H4 (cell line): ENCODE data around the gene GLB1L2. TPM values are rescaled to one million over a fixed set of nuclear protein-coding genes. Genes with fewer than 3 reads are reported as not detected.

Experiments
- total RNA-seq: library from RNA; depleted of rRNA; stranded (reverse); fragments of >200 nt; shearing (Covaris generic); gene quantifications from 2 replicates; pipeline ENCODE4 v1.2.3, GENCODE V29; 2014; rRNA removed

The GLB1L2 gene
- total RNA-seq, 1 experiment from 2014 or later, result 17.0 TPM

Other genes starting within 250 kb of the GLB1L2 start
- 19.7 and 26.5 TPM in 2 replicates for gene NCAPD3, start 108.0 kb upstream of the GLB1L2 start, total RNA-seq
- 24.5 and 25.5 TPM in 2 replicates for gene VPS26B, start 107.3 kb upstream of the GLB1L2 start, total RNA-seq
- 96.7 and 107 TPM in 2 replicates for gene THYN1, start 78.6 kb upstream of the GLB1L2 start, total RNA-seq
- gene ACAD8, start 78.4 kb upstream of the GLB1L2 start, total RNA-seq, result 13.6 and 18.4 TPM in 2 replicates
- 1.6 and 1.7 TPM in 2 replicates for gene GLB1L3, start 55.6 kb upstream of the GLB1L2 start, total RNA-seq
- 2.2 and 2.6 TPM in 2 replicates for gene B3GAT1, start 80.3 kb downstream of the GLB1L2 start, total RNA-seq